ENCODE data around the gene CCDC180. TPM values are rescaled to one million over a fixed set of nuclear protein-coding genes. Genes with fewer than 3 reads are reported as not detected.

Gene CCDC180
- total and polyA plus RNA-seq, 9 of the 15 experiments (the other 6 are each of a cell fraction or from before 2014, with no cell fraction given), result 0.56 to 4.2 (median 2.5) TPM

DNA sequence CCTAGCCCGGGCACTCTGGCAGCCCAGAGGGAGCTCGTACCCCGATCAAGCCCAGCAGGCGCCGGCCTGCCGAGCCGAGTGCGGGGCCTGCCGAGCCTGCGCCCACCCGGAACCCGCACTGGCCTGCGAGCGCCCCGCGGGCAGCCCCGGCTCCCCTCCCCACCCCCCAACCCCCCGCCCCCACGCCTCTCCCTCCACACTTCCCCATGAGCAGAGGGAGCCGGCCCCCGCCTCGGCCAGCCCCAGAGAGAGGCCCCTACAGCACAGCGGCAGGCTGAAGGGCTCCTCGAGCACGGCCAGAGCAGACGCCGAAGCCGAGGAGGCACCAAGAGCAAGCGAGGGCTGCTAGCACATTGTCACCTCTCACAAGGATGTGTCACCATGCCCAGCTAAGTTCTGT, 36.2 kb upstream of the CCDC180 start (continued):
- TF ChIP-seq ZKSCAN8 (CRISPR knock-in tag; IDR thresholded peaks at IDR 0.05) (no peak), MCM3 (IDR thresholded peaks at IDR 0.05) (no peak), HNRNPH1 (optimal IDR thresholded peaks at IDR 0.05; ENCODE audit: low read depth, low read length) (no peak), GABPA (tag; conservative IDR thresholded peaks at IDR 0.05; ENCODE audit: low read depth) (no peak), SREBF2 (CRISPR knock-in tag; IDR thresholded peaks at IDR 0.05) (no peak), PHF8 (IDR thresholded peaks at IDR 0.05; ENCODE audit: borderline replicate concordance, low read length) (peak; percentile 19; the same call in 1 of the 2 replicates), NFE2L1 (tag; IDR thresholded peaks at IDR 0.05; ENCODE audit: borderline replicate concordance, low read depth) (no peak), GABPB1 (CRISPR knock-in tag; IDR thresholded peaks at IDR 0.05) (no peak), HNRNPK (IDR thresholded peaks at IDR 0.05; ENCODE audit: low read depth, low read length, poor library complexity, severe bottlenecking) (peak; percentile 48), ZNF12 (CRISPR knock-in tag; IDR thresholded peaks at IDR 0.05) (no peak), ZNF717 (CRISPR knock-in tag; IDR thresholded peaks at IDR 0.05) (no peak), CTBP1 (IDR thresholded peaks at IDR 0.05; ENCODE audit: borderline replicate concordance) (no peak), SMAD1 (IDR thresholded peaks at IDR 0.05; ENCODE audit: low read depth, low read length, partially characterized antibody) (no peak), ZNF75A (CRISPR knock-in tag; IDR thresholded peaks at IDR 0.05) (no peak)
- TF ChIP-seq, protein P1, sequence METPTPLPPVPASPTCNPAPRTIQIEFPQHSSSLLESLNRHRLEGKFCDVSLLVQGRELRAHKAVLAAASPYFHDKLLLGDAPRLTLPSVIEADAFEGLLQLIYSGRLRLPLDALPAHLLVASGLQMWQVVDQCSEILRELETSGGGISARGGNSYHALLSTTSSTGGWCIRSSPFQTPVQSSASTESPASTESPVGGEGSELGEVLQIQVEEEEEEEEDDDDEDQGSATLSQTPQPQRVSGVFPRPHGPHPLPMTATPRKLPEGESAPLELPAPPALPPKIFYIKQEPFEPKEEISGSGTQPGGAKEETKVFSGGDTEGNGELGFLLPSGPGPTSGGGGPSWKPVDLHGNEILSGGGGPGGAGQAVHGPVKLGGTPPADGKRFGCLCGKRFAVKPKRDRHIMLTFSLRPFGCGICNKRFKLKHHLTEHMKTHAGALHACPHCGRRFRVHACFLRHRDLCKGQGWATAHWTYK (CRISPR knock-in tag; IDR thresholded peaks at IDR 0.05), result no peak
- TF ChIP-seq, protein P2, sequence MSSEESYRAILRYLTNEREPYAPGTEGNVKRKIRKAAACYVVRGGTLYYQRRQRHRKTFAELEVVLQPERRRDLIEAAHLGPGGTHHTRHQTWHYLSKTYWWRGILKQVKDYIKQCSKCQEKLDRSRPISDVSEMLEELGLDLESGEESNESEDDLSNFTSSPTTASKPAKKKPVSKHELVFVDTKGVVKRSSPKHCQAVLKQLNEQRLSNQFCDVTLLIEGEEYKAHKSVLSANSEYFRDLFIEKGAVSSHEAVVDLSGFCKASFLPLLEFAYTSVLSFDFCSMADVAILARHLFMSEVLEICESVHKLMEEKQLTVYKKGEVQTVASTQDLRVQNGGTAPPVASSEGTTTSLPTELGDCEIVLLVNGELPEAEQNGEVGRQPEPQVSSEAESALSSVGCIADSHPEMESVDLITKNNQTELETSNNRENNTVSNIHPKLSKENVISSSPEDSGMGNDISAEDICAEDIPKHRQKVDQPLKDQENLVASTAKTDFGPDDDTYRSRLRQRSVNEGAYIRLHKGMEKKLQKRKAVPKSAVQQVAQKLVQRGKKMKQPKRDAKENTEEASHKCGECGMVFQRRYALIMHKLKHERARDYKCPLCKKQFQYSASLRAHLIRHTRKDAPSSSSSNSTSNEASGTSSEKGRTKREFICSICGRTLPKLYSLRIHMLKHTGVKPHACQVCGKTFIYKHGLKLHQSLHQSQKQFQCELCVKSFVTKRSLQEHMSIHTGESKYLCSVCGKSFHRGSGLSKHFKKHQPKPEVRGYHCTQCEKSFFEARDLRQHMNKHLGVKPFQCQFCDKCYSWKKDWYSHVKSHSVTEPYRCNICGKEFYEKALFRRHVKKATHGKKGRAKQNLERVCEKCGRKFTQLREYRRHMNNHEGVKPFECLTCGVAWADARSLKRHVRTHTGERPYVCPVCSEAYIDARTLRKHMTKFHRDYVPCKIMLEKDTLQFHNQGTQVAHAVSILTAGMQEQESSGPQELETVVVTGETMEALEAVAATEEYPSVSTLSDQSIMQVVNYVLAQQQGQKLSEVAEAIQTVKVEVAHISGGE (CRISPR knock-in tag; IDR thresholded peaks at IDR 0.05), result no peak
- TF ChIP-seq, protein P3, sequence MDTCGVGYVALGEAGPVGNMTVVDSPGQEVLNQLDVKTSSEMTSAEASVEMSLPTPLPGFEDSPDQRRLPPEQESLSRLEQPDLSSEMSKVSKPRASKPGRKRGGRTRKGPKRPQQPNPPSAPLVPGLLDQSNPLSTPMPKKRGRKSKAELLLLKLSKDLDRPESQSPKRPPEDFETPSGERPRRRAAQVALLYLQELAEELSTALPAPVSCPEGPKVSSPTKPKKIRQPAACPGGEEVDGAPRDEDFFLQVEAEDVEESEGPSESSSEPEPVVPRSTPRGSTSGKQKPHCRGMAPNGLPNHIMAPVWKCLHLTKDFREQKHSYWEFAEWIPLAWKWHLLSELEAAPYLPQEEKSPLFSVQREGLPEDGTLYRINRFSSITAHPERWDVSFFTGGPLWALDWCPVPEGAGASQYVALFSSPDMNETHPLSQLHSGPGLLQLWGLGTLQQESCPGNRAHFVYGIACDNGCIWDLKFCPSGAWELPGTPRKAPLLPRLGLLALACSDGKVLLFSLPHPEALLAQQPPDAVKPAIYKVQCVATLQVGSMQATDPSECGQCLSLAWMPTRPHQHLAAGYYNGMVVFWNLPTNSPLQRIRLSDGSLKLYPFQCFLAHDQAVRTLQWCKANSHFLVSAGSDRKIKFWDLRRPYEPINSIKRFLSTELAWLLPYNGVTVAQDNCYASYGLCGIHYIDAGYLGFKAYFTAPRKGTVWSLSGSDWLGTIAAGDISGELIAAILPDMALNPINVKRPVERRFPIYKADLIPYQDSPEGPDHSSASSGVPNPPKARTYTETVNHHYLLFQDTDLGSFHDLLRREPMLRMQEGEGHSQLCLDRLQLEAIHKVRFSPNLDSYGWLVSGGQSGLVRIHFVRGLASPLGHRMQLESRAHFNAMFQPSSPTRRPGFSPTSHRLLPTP (IDR thresholded peaks at IDR 0.05; ENCODE audit: borderline replicate concordance, extremely low read depth, insufficient read length), result no peak
- TF ChIP-seq, protein P4, sequence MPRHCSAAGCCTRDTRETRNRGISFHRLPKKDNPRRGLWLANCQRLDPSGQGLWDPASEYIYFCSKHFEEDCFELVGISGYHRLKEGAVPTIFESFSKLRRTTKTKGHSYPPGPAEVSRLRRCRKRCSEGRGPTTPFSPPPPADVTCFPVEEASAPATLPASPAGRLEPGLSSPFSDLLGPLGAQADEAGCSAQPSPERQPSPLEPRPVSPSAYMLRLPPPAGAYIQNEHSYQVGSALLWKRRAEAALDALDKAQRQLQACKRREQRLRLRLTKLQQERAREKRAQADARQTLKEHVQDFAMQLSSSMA (CRISPR knock-in tag; IDR thresholded peaks at IDR 0.05), result no peak

Data from K562 (cell line).